ENCODE measurements around the gene CORO7. TPM values are rescaled to one million over a fixed set of nuclear protein-coding genes. Genes with fewer than 3 reads are reported as not detected.
A peak's percentile ranks its signal among the peaks of the same experiment; 100 is the strongest.

The CORO7 gene
- total RNA-seq, 1 donor, result 9.9 TPM

DNA sequence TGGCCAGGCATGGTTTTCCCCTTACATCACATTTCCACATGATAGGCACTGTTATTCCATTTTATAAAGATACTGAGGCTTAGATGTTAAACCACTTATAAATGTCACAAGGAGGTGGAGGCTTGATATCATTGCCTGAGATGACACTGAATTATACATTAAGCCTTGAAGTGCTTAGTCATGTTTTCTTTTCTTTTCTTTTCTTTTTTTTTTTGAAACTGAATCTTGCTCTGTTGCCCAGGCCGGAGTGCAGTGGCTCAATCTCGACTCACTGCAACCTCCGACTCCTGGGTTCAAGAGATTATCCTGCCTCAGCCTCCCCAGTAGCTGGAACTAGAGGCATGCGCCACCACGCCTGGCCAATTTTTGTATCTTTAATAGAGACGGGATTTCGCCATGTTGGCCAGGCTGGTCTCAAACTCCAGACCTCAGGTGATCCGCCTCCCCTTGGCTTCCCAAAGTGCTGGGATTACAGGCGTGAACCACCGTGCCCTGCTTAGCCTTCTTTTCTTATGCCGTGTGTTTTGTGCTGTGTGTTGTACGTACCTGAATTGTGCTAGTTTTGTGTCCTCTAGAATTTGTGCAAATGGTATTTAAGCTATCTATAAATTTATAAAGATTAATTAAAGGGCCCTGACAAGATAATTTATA, 10.5 kb upstream of the CORO7 start:
- H3K4me3 ChIP-seq (ENCODE audit: low read depth, low read length), result peak overlapping the region; percentile 78
- TF ChIP-seq, protein P1, sequence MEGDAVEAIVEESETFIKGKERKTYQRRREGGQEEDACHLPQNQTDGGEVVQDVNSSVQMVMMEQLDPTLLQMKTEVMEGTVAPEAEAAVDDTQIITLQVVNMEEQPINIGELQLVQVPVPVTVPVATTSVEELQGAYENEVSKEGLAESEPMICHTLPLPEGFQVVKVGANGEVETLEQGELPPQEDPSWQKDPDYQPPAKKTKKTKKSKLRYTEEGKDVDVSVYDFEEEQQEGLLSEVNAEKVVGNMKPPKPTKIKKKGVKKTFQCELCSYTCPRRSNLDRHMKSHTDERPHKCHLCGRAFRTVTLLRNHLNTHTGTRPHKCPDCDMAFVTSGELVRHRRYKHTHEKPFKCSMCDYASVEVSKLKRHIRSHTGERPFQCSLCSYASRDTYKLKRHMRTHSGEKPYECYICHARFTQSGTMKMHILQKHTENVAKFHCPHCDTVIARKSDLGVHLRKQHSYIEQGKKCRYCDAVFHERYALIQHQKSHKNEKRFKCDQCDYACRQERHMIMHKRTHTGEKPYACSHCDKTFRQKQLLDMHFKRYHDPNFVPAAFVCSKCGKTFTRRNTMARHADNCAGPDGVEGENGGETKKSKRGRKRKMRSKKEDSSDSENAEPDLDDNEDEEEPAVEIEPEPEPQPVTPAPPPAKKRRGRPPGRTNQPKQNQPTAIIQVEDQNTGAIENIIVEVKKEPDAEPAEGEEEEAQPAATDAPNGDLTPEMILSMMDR (IDR thresholded peaks at IDR 0.05; ENCODE audit: insufficient read depth, low read depth, low read length), result no peak
- DNase-seq (ENCODE audit: low read depth), result no peak

DNA sequence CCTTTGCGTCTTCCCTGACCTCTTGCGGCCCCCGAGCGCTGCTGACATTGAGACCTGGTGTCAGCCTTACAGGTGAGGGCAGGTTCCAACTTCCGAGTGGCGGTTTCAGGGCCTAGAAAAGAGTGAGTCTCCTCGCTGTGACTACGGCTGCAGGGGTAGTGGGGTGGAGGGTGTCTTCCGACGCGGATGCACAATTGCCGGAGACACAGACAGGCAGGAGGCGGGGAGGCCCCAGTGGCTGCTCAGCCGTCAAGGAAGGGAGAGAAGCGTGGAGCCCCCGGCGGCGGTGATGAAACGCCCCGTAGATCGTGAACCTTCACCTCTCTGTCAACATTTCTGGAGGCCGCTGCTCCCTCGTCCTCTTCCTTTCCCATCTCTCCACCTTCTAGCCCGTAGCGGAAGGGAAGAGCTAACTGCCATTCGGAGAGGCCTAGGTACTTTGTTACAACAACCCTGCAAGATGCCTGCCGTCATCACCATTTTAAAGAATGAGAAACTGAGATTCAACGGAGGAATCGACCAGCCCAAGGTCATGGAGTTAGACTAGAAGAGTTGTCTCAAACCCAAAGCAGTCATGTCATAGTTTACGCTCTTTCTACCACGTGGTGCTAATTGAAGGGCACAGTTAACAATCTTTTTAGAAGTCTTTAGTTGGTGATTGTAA, 9.8 kb upstream of the CORO7 start:
- peak overlapping the region; percentile 78 for H3K4me3 ChIP-seq (ENCODE audit: low read depth, low read length)
- DNase-seq (ENCODE audit: low read depth), result no peak
- TF ChIP-seq, protein P1 (IDR thresholded peaks at IDR 0.05; ENCODE audit: insufficient read depth, low read depth, low read length), result no peak

DNA sequence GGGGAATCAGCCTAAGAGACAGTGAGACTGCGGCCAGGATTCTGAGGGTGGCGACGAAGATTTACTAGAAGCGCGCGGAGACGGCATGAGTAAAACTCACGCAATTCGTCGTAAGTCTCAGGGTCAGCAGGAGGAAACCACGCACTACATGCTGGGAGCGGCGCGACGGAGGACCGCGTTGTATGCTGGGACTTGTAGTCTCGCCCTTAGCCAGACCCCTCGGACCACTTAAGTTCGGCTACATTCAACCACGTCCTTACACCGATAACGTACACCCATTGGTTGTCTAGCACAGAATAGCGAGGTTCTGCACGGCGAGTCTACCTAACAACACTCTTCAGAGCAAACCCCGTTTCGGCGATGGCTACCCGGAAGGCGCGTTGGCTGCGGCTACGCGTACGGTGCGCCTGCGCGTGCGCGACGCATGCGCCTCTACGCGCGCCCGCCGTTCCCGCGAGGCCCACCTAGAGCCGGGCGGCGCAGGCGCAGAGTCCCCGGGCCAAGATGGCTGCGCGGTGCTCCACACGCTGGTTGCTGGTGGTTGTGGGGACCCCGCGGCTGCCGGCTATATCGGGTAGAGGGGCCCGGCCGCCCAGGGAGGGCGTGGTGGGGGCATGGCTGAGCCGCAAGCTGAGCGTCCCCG, 9.1 kb upstream of the CORO7 start, which contains the start of gene DNAJA3:
TSS of gene DNAJA3 (plus strand) at position 491 of the 643 bp plus-strand sequence. CDS start at position 505, 14 bp downstream.
- DNase-seq (ENCODE audit: low read depth), result peak; percentile 97
- TF ChIP-seq, protein P1 (IDR thresholded peaks at IDR 0.05; ENCODE audit: insufficient read depth, low read depth, low read length), result no peak

DNA sequence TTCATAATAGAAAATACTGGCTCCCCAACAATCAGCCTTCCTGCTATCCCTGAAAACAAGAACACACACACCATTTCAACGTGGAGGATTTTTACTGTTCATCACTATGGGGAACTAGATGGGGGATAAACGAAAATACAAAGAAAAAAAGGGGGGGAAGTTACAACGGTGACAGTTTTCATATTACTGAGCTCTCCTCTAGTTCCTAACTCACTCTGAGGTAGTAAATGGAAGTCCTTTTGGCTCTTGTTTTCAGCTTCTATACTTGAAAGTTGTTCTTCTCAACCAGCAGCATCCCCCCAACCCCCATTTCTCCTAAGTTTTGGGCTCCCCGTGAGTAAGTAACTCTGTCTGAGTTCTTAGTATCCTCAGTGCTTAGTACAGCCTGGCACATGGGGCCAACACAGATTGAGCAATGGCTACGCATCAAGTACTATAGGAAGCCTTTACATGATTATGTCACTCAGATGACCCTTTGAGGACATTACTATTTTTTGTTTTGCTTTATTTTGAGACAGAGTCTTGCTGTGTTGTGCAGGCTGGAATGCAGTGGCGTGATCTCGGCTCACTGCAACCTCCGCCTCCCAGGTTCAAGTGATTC, 4.2 kb upstream of the CORO7 start:
- TF ChIP-seq, protein P1 (IDR thresholded peaks at IDR 0.05; ENCODE audit: insufficient read depth, low read depth, low read length), result no peak
- no peak for DNase-seq (ENCODE audit: low read depth)
- no peak overlapping the region for H3K4me3 ChIP-seq (ENCODE audit: low read depth, low read length)

More for the DNA sequence above, 9.1 kb upstream of the CORO7 start, which contains the start of gene DNAJA3:
- H3K4me3 ChIP-seq (ENCODE audit: low read depth, low read length), result peak within 1 kb of the TSS; percentile 78

DNA sequence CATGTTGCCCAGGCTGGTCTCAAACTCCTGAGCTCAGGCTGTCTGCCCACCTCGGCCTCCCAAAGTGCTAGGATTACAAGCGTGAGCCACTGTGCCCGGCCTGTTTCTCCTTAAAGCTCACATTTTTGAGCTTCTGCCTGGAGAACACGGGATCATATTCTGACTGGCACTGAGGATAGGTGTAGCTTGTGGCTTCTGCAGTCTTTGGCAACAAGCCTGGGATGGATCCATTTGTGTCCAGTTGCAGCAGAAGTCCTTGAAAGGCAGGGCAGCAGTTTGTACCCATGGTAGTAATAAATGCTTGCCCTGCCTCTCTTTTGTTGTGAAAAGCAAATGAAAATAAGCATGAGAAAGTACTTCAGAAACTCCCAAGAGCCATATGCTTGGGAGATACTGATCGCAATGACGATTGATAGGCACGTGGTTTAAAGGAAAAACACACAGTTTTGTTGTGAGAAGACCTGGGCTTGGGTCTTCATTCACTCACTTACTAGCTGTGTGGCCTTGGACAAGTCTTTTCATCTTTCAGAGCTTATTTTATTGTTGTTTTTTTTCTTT, 3.1 kb upstream of the CORO7 start:
- TF ChIP-seq, protein P1 (IDR thresholded peaks at IDR 0.05; ENCODE audit: insufficient read depth, low read depth, low read length), result no peak
- no peak for DNase-seq (ENCODE audit: low read depth)
- no peak overlapping the region for H3K4me3 ChIP-seq (ENCODE audit: low read depth, low read length)

DNA sequence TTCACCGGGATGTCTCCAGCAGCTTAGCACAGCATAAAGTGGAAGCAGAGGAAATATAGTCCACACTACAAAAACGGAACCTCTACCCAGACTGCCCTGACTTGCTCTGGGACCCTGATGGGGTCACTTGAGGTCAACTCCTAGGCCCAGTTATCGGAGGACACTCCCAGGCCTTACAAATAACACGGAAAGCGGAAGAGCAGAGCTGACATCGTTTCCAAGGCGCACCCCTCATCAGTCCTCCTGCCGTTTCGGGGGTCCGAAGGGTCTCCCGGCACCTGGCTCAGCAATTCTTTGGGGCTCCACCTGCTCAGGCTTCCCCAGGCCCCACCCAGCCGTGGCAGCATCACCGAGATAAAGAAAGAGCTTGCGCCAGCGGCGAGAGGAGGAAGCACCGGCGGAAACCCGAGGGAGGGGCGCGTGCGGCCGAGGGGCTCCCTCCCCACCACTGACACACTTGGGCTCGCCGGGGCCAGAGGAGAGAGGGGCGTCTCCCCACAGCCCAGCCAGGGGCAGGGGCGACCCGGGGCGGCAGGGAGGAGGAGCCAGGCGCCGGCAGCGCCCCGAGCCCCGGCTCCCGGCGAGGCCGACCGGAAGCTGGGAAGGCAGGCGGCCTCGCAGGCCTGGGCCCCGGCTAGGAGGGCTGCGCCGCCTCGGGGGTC, 727 bp downstream of the CORO7 start:
- TF ChIP-seq, protein P1 (IDR thresholded peaks at IDR 0.05; ENCODE audit: insufficient read depth, low read depth, low read length), result no peak

More for the DNA sequence above, 727 bp downstream of the CORO7 start:
- H3K4me3 ChIP-seq (ENCODE audit: low read depth, low read length), result peak overlapping the region; percentile 78
- peak; percentile 34 for DNase-seq (ENCODE audit: low read depth)
